DMS 273 treated with DMSO at 0.1 percent for 48 hours (cell line): ENCODE measurements around the gene TCIRG1.

Source experiments
- DNase-seq: peaks from one replicate; lab custom pipeline; 2025; lab: John Stamatoyannopoulos, UW

The TCIRG1 gene

DNA sequence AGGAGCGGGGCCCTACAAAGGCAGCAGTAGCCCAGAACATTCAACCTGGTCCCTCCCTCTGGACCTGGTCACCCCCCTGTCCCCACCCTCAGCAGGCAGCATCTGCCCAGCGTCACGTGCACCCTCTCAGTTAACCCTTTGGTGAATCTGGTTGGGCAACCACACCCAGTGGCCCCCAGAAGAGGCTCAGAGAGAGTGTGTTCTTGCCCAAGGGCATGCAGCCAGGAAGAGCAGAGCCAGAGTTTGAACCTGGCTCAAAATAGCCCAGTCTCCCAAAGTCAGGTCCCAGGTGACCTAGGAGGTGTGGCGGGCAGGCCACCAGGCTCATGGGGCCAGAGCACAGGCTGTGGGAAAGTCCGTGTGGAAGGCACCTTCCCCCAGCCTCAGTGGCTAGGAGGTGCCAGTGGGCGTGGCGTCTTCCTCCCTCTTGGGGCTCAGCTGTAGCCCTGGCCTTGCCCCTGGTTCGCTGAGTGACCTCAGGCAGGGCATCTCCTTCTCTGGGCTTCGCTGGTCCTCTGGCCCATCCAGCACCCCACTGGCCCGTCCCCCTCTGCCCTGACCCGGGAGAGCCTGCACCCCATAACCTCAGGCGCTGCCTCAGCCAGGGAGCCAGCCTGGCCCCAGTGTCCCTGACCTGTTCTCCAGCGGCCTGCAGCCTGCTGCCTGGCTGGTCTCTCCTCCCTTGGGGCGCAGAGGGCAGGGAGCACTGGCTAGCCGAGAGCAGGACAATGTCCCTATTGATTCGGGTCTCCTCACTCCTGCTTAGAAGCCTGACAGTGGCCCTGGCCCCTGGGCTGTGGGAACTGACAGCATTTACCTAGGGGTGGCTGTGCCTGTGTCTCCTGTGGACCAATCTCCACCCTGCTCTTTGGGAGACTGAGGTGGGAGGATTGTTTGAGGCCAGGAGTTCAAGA is 21.7 kb upstream of the TCIRG1 start:
- DNase-seq = no peak

- no peak for DNase-seq
These were observed 20.7 kb upstream of the TCIRG1 start for GRCh38 chr11:68017980-68018729.

DNA sequence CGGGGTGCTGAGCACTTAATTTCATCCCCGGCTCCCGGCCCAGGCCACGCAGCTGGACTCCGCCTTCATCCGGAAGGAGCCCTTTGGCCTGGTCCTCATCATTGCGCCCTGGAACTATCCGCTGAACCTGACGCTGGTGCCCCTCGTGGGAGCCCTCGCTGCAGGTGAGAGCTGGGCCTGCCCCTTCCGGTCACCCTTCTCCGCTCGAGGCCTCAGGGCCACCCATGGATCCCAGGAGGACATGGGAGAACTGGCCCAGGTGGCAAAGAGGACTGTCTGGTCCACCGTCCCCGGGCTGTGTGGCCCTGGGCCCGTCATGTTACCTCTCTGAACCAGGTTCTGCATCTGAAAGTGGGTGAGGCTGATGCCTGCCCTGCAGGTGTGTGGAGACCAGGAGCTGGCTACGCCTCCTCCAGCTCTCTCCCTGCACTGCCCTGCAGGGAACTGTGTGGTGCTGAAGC is 20.1 kb upstream of the TCIRG1 start:
- no peak for DNase-seq

DNA sequence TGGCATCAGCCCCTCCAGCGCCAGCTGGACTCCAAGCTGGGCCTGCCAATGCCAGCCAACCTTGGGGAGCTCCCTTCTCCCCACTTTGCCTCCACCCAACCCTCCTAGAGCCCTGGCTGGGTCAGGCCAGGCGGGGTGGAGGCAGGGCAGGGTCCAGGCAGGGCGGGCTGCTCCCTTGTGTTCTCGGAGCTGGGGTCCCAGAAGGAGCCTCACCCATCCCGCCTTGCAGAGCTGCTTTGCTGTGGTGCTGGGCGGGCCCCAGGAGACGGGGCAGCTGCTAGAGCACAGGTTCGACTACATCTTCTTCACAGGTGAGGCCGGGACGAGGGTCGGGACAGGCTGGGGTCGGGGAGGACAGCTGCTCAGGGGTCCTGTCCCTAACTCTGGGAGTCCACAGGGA is 19.3 kb upstream of the TCIRG1 start:
- DNase-seq = no peak

- DNase-seq = no peak
These were observed 18.2 kb upstream of the TCIRG1 start for GRCh38 chr11:68020575-68020974.

DNA sequence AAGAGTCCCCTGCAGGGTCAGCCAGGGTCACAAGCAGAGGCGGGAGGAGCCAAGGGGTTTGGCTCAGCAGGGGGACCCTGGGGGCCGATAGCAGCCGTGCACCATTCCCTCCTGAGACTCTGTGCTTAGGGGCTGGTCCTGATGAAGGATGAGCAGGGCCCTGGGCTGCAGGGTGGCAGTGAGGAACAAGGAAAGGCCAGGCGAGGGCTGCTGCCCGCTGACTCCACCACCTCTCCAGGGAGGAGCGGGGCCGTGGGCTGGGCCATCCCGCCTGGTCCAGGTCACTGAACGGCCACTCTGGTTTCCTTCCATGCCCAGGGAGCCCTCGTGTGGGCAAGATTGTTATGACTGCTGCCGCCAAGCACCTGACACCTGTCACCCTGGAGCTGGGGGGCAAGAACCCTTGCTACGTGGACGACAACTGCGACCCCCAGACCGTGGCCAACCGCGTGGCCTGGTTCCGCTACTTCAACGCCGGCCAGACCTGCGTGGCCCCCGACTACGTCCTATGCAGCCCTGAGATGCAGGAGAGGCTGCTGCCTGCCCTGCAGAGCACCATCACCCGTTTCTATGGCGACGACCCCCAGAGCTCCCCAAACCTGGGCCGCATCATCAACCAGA is 17.5 kb upstream of the TCIRG1 start:
- DNase-seq = no peak

DNA sequence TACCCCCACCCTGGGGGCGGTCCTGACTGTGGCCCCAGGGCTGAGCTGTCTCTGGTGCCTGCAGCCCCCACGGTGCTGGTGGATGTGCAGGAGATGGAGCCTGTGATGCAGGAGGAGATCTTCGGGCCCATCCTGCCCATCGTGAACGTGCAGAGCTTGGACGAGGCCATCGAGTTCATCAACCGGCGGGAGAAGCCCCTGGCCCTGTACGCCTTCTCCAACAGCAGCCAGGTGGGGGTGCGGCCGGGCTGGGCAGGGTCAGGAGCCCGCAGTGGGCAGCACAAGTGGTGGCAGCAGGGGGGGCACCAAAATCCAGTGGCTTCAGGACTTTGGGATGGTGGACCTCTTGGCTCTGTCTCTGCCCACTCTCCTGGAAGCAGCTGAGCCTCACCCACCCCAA is 16.3 kb upstream of the TCIRG1 start:
- no peak for DNase-seq

- DNase-seq = no peak
These were observed 14.3 kb upstream of the TCIRG1 start for GRCh38 chr11:68024508-68024907.

DNA sequence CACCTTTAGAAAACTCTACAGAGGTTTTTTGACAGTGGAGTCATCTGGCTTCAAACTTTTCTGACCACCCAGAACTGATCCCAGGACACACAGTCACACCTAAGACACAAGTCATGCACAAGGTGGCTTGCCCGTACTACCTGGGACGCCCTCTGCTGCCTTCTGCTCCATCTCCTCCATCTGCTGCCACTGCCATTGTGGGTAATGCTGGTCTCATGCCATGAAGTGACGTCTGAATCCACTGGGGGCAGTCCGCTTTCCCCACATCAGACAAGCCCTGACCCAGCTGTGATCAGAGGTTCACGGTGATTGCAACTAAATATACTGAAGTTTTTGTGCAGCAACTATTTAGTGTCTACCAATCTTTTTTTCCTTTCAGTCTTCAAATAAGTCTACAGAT is 13.8 kb upstream of the TCIRG1 start:
- DNase-seq = no peak

GRCh38 chr11:68026391-68027105 is 12.3 kb upstream of the TCIRG1 start:
- no peak for DNase-seq

- no peak for DNase-seq
These were observed 11.2 kb upstream of the TCIRG1 start for GRCh38 chr11:68027667-68028066.

DNA sequence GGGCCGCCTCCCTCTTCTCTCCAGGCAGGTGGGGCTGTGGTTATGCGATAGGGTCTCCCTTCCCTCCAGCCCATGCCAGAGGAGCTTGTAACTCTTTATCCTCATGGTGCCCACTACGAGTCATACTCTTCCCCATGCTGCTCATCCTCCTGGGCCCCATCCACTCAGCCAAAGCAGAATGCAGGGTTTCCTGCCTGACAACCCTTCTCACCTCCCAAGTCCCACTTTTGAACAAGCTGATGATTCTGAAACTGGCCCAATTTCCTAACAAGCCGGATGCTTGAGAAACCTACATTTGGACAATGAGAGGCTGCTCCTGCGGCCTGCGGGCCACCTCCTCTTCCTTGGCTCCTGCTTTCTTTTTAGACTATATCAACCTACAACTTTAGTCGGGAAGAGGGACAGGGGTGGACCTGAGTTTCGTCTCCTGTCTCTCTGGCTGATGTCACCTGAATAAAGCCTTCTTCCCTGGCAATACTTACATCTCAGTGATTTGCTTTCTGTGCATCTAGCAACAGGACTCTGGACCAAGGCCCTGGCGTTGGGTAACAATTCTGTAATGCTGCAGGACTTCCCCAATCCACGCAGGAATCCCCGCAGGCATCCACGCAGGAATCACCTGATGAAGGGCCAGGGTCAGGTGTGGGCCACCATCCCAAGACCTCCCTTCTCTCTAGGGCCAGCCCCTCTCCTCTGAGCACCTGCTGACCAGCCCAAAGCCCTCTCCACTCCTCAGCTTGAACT is 9.9 kb upstream of the TCIRG1 start:
- no peak for DNase-seq

DNA sequence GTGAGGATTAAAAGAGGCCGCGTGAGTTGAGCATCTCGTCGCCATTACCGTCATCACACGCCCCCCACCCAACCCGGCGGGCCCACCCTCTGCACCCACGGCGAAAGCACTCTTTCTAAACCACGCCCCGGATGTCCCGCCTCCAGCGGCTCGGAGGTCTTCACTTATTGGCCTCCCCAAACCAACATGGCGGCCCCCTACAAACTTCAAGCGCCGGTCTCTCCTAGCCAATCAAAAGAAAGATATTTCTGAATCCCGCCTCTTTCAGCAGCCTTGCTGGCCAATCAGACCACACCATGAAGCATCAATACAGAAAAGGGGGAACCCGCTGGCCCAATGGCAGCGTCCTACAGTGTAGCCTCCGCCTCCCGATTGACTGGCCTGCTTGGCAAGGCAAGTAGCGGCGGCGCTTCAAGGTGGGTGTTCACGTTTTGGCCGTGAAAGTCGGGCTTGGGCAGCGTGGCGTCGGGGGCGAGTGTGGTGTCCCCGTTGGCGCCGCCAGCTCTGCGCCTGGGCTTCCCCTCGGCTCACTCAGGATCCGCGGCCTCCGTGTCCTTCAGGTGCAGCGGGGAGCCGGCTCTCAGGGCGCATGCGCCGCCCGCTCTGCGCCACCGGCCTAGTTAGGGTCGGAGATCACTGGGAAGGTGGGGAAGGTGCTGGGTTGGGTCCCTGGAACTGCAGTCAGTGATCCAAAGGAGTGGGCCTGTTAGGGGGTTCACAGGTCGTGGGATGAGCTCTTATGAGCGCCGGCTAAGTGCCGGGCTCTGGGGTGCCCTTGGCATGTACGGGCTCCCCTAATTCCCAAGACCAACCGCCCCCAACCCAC is 8.3 kb upstream of the TCIRG1 start, which contains the start of gene NDUFS8:
NDUFS8 (plus strand) TSS at position 364 of the 826 bp plus-strand sequence. CDS start 1,471 bp downstream, outside the sequence.
- peak; percentile 97 for DNase-seq

- DNase-seq = no peak
These were observed 7.7 kb upstream of the TCIRG1 start for GRCh38 chr11:68031144-68031464.

GRCh38 chr11:68032003-68032402 is 6.8 kb upstream of the TCIRG1 start:
- no peak for DNase-seq

DNA sequence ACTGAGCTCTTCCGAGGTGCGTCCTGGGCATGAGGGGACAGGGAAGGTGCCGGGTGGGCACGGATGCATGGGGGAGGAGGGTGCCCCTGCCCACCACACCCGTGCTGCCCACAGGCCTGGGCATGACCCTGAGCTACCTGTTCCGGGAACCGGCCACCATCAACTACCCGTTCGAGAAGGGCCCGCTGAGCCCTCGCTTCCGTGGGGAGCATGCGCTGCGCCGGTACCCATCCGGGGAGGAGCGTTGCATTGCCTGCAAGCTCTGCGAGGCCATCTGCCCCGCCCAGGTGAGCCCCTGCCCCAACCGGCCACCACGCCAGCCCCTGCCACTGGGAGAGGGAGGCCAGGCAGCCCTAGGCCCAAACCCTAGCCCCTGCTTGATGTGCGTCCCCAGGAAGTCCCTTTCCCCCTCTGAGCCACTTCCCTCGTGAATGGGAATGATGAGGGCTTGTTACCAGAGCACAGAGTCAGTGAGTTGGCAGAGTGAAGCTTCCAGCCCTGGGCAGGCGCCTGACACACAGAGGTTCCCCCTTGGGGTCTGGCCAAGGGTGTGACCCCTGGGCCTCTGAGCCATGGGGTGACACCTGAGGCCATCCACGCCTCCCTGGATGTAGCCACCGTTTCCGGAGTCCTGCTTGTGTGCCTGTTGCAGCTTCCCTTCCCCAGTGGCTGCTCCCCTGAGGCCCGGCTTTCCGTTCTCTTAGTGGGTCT is 5.7 kb upstream of the TCIRG1 start:
- no peak for DNase-seq

- no peak for DNase-seq
These were observed 5.1 kb upstream of the TCIRG1 start for GRCh38 chr11:68033708-68034045.

DNA sequence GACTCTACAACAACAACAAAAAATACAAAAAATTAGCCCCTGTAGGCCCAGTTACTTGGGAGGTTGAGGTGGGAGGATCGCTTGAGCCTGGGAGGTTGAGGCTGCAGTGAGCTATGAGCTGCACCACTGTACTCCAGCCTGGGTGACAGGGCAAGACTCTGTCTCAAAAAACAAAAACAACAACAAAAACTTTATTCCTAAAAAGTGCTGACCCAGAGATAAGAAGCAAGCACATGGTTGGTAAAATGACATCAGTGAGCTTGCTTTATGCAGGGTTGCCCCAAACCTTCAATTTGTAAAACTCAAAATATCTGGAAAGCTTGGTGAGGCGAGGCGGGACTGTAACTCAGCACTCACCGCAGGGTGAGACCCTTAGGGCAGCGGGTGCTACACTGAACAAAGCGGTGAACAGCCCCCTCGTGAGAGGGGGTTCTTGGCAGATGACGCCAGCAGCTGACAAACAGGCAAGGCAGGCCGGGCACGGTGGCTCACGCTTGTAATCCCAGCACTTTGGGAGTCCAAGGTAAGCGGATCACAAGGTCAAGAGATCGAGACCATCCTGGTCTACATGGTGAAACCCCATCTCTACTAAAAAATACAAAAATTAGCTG is 3.5 kb upstream of the TCIRG1 start:
- DNase-seq = no peak

- no peak for DNase-seq
These were observed 2.6 kb upstream of the TCIRG1 start for GRCh38 chr11:68036141-68036716.
